HepG2 (cell line): ENCODE results near the gene TMEM132D. TPM values are rescaled to one million over a fixed set of nuclear protein-coding genes. Genes with fewer than 3 reads are reported as not detected.

ENCODE experiments used
- ATAC-seq: fragments of 200-7000 bp; cut with Tn5 transposase; 3 replicates; pipeline ENCODE4 v1.9.1; 2020; ENCODE audit warnings: mild to moderate bottlenecking, moderate library complexity
- BruUV-seq: library from RNA; stranded (reverse); fragments of 400-500 nt; replicated peaks from 2 replicates; lab custom pipeline; 2021; lab: Mats Ljungman, UMichigan
- CTCF ChIA-PET: fragments of 300-600 bp; formaldehyde crosslinking; extraction: SDS; loops from one replicate; lab custom pipeline; 2021; ENCODE audit warnings: low total read pairs, inconsistent platforms, low intra/inter-chr PET ratio; lab: Yijun Ruan, JAX
- POLR2A ChIA-PET: fragments of 350-600 bp; sonication (Branson Sonifier 250); formaldehyde crosslinking; loops from one replicate; lab custom pipeline; 2020; ENCODE audit warnings: antibody characterized with exemption, inconsistent platforms; lab: Yijun Ruan, JAX
- DNase-seq: peaks from one replicate; pipeline ENCODE4 v3.0.0-alpha.2; 2015; ENCODE audit warnings: low spot score
- FAIRE-seq: peaks from 3 replicates; lab custom pipeline; 2011; peaks lifted over from hg19 to GRCh38; lab: Jason Lieb, UNC
- H2AFZ ChIP-seq: one replicate; pipeline ENCODE4 v1.6.1; 2011; ENCODE audit warnings: low read length, inconsistent platforms
- H3K27ac ChIP-seq: fragments of 300-600 bp; 3 replicates; pipeline ENCODE4 v1.8.0; 2011; ENCODE audit warnings: mixed run types, mild to moderate bottlenecking, mixed read lengths, low read length, inconsistent platforms; ENCODE audit not compliant: insufficient read depth; ENCODE audit errors: extremely low read length
- H3K27me3 ChIP-seq, 2 experiments: fragments of 200-600 bp in 1 of 2; 2 replicates in 1 of 2; 3 replicates in 1 of 2; pipeline versions ENCODE4 v1.6.0 to v1.8.0; 2011; ENCODE audit warnings: low read length in 2 of 2, mild to moderate bottlenecking in 2 of 2, moderate library complexity in 2 of 2, inconsistent platforms in 1 of 2; ENCODE audit not compliant: insufficient read depth in 2 of 2, control insufficient read depth in 1 of 2
- H3K36me3 ChIP-seq, 2 experiments: fragments of 200-600 bp in 1 of 2; replicated peaks in 1 of 2; 2 replicates in 1 of 2; 3 replicates in 1 of 2; pipeline versions ENCODE4 v1.5.1 to v1.8.0; 2011; ENCODE audit warnings: low read length in 2 of 2, inconsistent platforms in 1 of 2; ENCODE audit not compliant: insufficient read depth in 2 of 2, control insufficient read depth in 1 of 2
- H3K4me1 ChIP-seq: 2 replicates; pipeline ENCODE4 v1.5.1; 2012; ENCODE audit warnings: low read length, inconsistent platforms; ENCODE audit not compliant: insufficient read depth
- H3K4me2 ChIP-seq: 2 replicates; pipeline ENCODE4 v1.6.0; 2011; ENCODE audit warnings: low read depth, low read length, inconsistent platforms
- H3K4me3 ChIP-seq, 3 experiments: fragments of 200-600 bp in 1 of 3; sonication (generic), shearing (Covaris generic) in 1 of 3; replicated peaks in 1 of 3; 2 replicates each; pipeline ENCODE4 v1.5.1; 2011 to 2016; ENCODE audit warnings: low read length in 3 of 3, inconsistent platforms in 2 of 3, low read depth in 2 of 3, mild to moderate bottlenecking in 2 of 3, control low read depth in 1 of 3, mixed read lengths in 1 of 3; ENCODE audit not compliant: insufficient read depth in 1 of 3
- H3K79me2 ChIP-seq: one replicate; pipeline ENCODE4 v1.6.1; 2011; ENCODE audit warnings: low read length, inconsistent platforms; ENCODE audit not compliant: insufficient read depth
- H3K9ac ChIP-seq: 2 replicates; pipeline ENCODE4 v1.6.0; 2011; ENCODE audit warnings: mild to moderate bottlenecking, low read depth, low read length, inconsistent platforms; ENCODE audit not compliant: insufficient read depth
- H3K9me3 ChIP-seq: 2 replicates; pipeline ENCODE4 v1.5.1; 2012; ENCODE audit warnings: mild to moderate bottlenecking, low read length
- H4K20me1 ChIP-seq: 2 replicates; pipeline ENCODE4 v1.6.0; 2011; ENCODE audit warnings: inconsistent platforms, mild to moderate bottlenecking, low read length, moderate library complexity; ENCODE audit not compliant: insufficient read depth
- CREB1 ChIP-seq, 2 experiments: fragments of 450-650 bp in 1 of 2; IDR thresholded peaks; 2 replicates each; pipeline ENCODE4 v1.6.1; 2016 to 2017; ENCODE audit warnings: control low read depth in 1 of 2, mild to moderate bottlenecking in 1 of 2, missing compliant biosample characterization in 1 of 2, missing genetic modification characterization in 1 of 2
- KDM3A ChIP-seq: IDR thresholded peaks from 2 replicates; pipeline ENCODE4 v1.6.1; 2018; ENCODE audit warnings: low read depth, missing compliant biosample characterization
- POLR2A ChIP-seq, 2 experiments: IDR thresholded peaks; 2 replicates each; pipeline ENCODE4 v1.6.1; 2011; ENCODE audit warnings: low read depth in 2 of 2, low read length in 2 of 2, mild to moderate bottlenecking in 1 of 2, moderate library complexity in 1 of 2; ENCODE audit not compliant: insufficient read depth in 1 of 2
- ZBTB33 ChIP-seq: sonication (generic); formaldehyde crosslinking; IDR thresholded peaks from 2 replicates; pipeline ENCODE4 v1.4.0; 2020; ENCODE audit warnings: missing genetic modification reagents
- ZFP37 ChIP-seq: sonication (generic); formaldehyde crosslinking; IDR thresholded peaks from 2 replicates; pipeline ENCODE4 v1.4.0; 2020; ENCODE audit warnings: missing genetic modification reagents, borderline replicate concordance
- ZNF331 ChIP-seq: sonication (generic); formaldehyde crosslinking; IDR thresholded peaks from 2 replicates; pipeline ENCODE4 v1.4.0; 2020; ENCODE audit warnings: missing genetic modification reagents
- ZNF333 ChIP-seq: sonication (generic); formaldehyde crosslinking; IDR thresholded peaks from 2 replicates; pipeline ENCODE4 v1.4.0; 2020; ENCODE audit warnings: mild to moderate bottlenecking, missing genetic modification reagents, borderline replicate concordance
- ZNF460 ChIP-seq: sonication (generic); formaldehyde crosslinking; IDR thresholded peaks from 2 replicates; pipeline ENCODE4 v1.5.1; 2020; ENCODE audit warnings: missing genetic modification reagents, mild to moderate bottlenecking, borderline replicate concordance
- ZNF562 ChIP-seq: sonication (generic); formaldehyde crosslinking; IDR thresholded peaks from 2 replicates; pipeline ENCODE4 v1.8.0; 2022; ENCODE audit warnings: missing genetic modification reagents, borderline replicate concordance
- ZNF574 ChIP-seq: sonication (generic); formaldehyde crosslinking; IDR thresholded peaks from 2 replicates; pipeline ENCODE4 v1.4.0; 2020; ENCODE audit warnings: missing genetic modification reagents
- ZNF781 ChIP-seq: sonication (generic); formaldehyde crosslinking; IDR thresholded peaks from 2 replicates; pipeline ENCODE4 v1.5.1; 2020; ENCODE audit warnings: borderline replicate concordance, mild to moderate bottlenecking, missing genetic modification reagents; ENCODE audit errors: not compliant biosample characterization
- ZNF83 ChIP-seq: sonication (generic); formaldehyde crosslinking; IDR thresholded peaks from 2 replicates; pipeline ENCODE4 v1.4.0; 2020; ENCODE audit warnings: missing genetic modification reagents, mild to moderate bottlenecking, borderline replicate concordance
- WGBS: methylation state at CpG from one replicate; pipeline ENCODE4 v1.1.6; 2017; ENCODE audit warnings: low lambda C conversion rate; 5-methylcytosine and 5-hydroxymethylcytosine counted together
- in situ Hi-C: cut with HindIII; loops from 2 replicates; pipeline ENCODE4 v1.10.0; 2017; ENCODE audit warnings: low pct_unique_long_range_greater_than_20kb; ENCODE audit not compliant: extremely low pct_ligation_motif_present
- intact Hi-C: fragments of 100-400 bp; cut with micrococcal nuclease; formaldehyde crosslinking; loops from one replicate; pipeline ENCODE4 v1.10.0; 2022; ENCODE audit not compliant: unreplicated experiment
- polyA plus RNA-seq, 8 experiments: library from polyadenylated mRNA; depleted of rRNA in 3 of 8; stranded (reverse) in 7 of 8; unstranded in 1 of 8; fragments of >200 nt; fragmentation: Illumina TruSeq in 4 of 8; extraction: Trizol in 4 of 8; gene quantifications; 2 replicates each; pipeline versions ENCODE4 v1.2.1 to v1.2.3, GENCODE V29; 2011 to 2016; ENCODE audit warnings: low read depth in 4 of 8, missing spikeins in 1 of 8, mixed read lengths in 1 of 8; ENCODE audit not compliant: insufficient read depth in 1 of 8
- total RNA-seq, 5 experiments: library from RNA; depleted of rRNA; stranded (reverse); fragments of >200 nt; fragmentation: Illumina TruSeq; extraction: Trizol; gene quantifications; 2 replicates each; pipeline ENCODE4 v1.2.3, GENCODE V29; 2016; ENCODE audit warnings: low read depth in 1 of 5

TMEM132D gene
- total and polyA plus RNA-seq, 2 of the 13 experiments (the other 11 are each of a cell fraction or from before 2014, with no cell fraction given) = not detected

- POLR2A ChIA-PET = no interaction called here
Observed at GRCh38 chr12:129381715-129382114, 522.1 kb downstream of the TMEM132D start.

More at GRCh38 chr12:129381715-129382114, 522.1 kb downstream of the TMEM132D start:
- peaks cover 22% of the 10 kb centered on the region for H3K9me3 ChIP-seq
- H3K4me3 ChIP-seq = no peak overlapping the region
- 2% methylated on average over 3 of the region's 3 CpGs for WGBS
- ATAC-seq (no peak), DNase-seq (no peak), FAIRE-seq (no peak)
- in situ Hi-C loops = no loop called here
- no peaks in the 10 kb centered on the region for H3K27me3 ChIP-seq
- H3K27ac ChIP-seq = no peak overlapping the region
- no peaks in the 10 kb centered on the region for H3K4me1 ChIP-seq
- BruUV-seq = no TSS peak
- intact Hi-C loops = no loop called here
- H3K36me3 ChIP-seq = no peaks in the 10 kb centered on the region
- no peak overlapping the region for H3K9ac ChIP-seq
- no peaks in the 10 kb centered on the region for H4K20me1 ChIP-seq
- no peak overlapping the region for H3K4me2 ChIP-seq
- TF ChIP-seq ZNF83 (CRISPR knock-in tag) (no peak), CREB1 (IDR thresholded peaks at IDR 0.05) (no peak), CREB1 (CRISPR knock-in tag; IDR thresholded peaks at IDR 0.05) (no peak), POLR2A (IDR thresholded peaks at IDR 0.05; ENCODE audit: insufficient read depth in 1 of 2, low read depth in 2 of 2, low read length in 2 of 2) (no peak), ZNF574 (CRISPR knock-in tag) (no peak), ZBTB33 (CRISPR knock-in tag) (no peak), ZNF781 (no peak), ZNF331 (CRISPR knock-in tag) (no peak), ZNF460 (CRISPR knock-in tag) (no peak), ZNF333 (no peak), ZNF562 (CRISPR knock-in tag) (no peak), ZFP37 (CRISPR knock-in tag) (no peak), KDM3A (CRISPR knock-in tag) (no peak)
- H2AFZ ChIP-seq = no peak overlapping the region
- no peaks in the 10 kb centered on the region for H3K79me2 ChIP-seq
- CTCF ChIA-PET = no interaction called here
